GM23248 (cell line): ENCODE measurements around the gene POTEI.
"Not testable (repeated sequence)": the region's sequence is repeated elsewhere in the genome, so short reads cannot be mapped to it uniquely, and the experiment has no call there.

ENCODE experiments used
- EZH2 ChIP-seq: fragments of 200-600 bp; sonication (generic); IDR thresholded peaks from 2 replicates; pipeline ENCODE4 v1.6.1; 2018; ENCODE audit warnings: antibody characterized with exemption, mild to moderate bottlenecking; ENCODE audit not compliant: insufficient read depth, poor library complexity, severe bottlenecking
- EZH2phosphoT487 ChIP-seq: fragments of 200-600 bp; sonication (generic); IDR thresholded peaks from 2 replicates; pipeline ENCODE4 v1.6.1; 2018; ENCODE audit warnings: antibody characterized with exemption, moderate library complexity, mild to moderate bottlenecking, low read depth; ENCODE audit not compliant: insufficient read depth

- not testable (repeated sequence) for TF ChIP-seq EZH2, EZH2phosphoT487
Observed at GRCh38 chr2:130554178-130554577, 45.0 kb upstream of the POTEI start.
